Body of pancreas (tissue), 4 donors: ENCODE data around the gene EP400.

Experiments used
- POLR2A ChIP-seq, 3 donors: fragments of 450-650 bp; IDR thresholded peaks; one replicate each; pipeline ENCODE4 v1.6.1; 2016; ENCODE audit warnings: antibody characterized with exemption in 3 of 3, mild to moderate bottlenecking in 2 of 3
- TF ChIP-seq, protein P1 (sequence below), 7 experiments: fragments of 450-650 bp in 4 of 7; fragments of 200-600 bp in 3 of 7; sonication (generic) in 3 of 7; IDR thresholded peaks; one replicate each; pipeline ENCODE4 v1.5.1; 2016 to 2019; ENCODE audit warnings: antibody characterized with exemption in 7 of 7

DNA sequence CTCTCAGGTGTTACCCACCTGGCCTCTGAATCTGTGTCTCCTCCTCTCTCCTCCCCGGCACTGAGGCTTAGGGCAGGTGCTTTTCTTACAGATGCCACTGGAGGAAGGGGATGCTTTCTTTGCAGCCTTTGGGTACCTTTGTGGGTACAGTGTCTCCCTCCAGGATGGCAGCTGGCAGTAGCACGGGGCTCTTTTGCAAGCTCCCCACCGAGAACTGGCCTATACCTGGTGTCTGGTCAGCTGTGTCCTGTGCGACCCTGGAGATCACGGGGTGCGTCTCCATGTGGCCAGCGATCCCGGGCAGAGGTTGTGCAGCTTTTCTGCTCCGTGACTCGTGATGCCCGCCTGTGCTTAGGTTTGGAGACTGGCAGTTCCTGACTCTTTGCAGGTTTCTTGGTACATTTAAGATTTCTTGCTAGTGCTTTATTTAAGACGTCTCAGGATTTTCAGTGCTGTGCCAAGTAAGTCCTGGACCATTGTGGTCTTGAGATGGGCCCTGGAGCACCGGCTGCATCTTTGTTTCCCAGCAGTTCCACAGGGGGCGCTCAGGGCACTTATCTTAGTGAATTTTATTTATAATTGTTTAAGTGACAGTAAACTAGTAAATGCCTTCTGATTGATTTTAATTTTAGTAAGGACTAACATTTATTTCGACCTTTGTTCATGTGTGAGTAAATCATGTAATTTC lies 125.4 kb downstream of the EP400 start:
- no peak for TF ChIP-seq POLR2A (IDR thresholded peaks at IDR 0.05)
- TF ChIP-seq, protein P1, sequence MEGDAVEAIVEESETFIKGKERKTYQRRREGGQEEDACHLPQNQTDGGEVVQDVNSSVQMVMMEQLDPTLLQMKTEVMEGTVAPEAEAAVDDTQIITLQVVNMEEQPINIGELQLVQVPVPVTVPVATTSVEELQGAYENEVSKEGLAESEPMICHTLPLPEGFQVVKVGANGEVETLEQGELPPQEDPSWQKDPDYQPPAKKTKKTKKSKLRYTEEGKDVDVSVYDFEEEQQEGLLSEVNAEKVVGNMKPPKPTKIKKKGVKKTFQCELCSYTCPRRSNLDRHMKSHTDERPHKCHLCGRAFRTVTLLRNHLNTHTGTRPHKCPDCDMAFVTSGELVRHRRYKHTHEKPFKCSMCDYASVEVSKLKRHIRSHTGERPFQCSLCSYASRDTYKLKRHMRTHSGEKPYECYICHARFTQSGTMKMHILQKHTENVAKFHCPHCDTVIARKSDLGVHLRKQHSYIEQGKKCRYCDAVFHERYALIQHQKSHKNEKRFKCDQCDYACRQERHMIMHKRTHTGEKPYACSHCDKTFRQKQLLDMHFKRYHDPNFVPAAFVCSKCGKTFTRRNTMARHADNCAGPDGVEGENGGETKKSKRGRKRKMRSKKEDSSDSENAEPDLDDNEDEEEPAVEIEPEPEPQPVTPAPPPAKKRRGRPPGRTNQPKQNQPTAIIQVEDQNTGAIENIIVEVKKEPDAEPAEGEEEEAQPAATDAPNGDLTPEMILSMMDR (IDR thresholded peaks at IDR 0.05): no peak
